Left cardiac atrium (tissue), 4 donors: ENCODE results near the gene ETHE1. TPM values are rescaled to one million over a fixed set of nuclear protein-coding genes. Genes with fewer than 3 reads are reported as not detected.

Experiments used
- ATAC-seq, 2 donors: fragments of 200-7000 bp; cut with Tn5 transposase; one replicate each; pipeline ENCODE4 v1.9.1; 2020; ENCODE audit warnings: mild to moderate bottlenecking in 2 of 2, moderate library complexity in 2 of 2
- DNase-seq: peaks from one replicate; pipeline ENCODE4 v3.0.0-alpha.2; 2020
- intact Hi-C, 2 donors: fragments of 100-400 bp; cut with DNase I; formaldehyde crosslinking; loops; one replicate each; pipeline versions ENCODE4 v1.14.1 to v1.15.1; 2022 to 2023
- total RNA-seq, 2 donors: library from RNA; stranded (reverse); fragmentation: NEBNext Ultra II Directional; extraction: Animal tissue kit (Norgen Biotek cat#: 25700); gene quantifications; one replicate each; pipeline ENCODE4 v1.2.1, GENCODE V29; 2021
- donor health status: DM: no; HTN: yes; CAD: no.
- donor health status: DM: no; HTN: yes; CAD: no; lungs with severe emphysema.
- donor health status: DM: yes; HTN: yes; CAD: no.
- donor health status: Dilated cardiomyopathy.

The ETHE1 gene
- total RNA-seq, 2 donors from 2014 or later, result 13.7 to 17.9 TPM

DNA sequence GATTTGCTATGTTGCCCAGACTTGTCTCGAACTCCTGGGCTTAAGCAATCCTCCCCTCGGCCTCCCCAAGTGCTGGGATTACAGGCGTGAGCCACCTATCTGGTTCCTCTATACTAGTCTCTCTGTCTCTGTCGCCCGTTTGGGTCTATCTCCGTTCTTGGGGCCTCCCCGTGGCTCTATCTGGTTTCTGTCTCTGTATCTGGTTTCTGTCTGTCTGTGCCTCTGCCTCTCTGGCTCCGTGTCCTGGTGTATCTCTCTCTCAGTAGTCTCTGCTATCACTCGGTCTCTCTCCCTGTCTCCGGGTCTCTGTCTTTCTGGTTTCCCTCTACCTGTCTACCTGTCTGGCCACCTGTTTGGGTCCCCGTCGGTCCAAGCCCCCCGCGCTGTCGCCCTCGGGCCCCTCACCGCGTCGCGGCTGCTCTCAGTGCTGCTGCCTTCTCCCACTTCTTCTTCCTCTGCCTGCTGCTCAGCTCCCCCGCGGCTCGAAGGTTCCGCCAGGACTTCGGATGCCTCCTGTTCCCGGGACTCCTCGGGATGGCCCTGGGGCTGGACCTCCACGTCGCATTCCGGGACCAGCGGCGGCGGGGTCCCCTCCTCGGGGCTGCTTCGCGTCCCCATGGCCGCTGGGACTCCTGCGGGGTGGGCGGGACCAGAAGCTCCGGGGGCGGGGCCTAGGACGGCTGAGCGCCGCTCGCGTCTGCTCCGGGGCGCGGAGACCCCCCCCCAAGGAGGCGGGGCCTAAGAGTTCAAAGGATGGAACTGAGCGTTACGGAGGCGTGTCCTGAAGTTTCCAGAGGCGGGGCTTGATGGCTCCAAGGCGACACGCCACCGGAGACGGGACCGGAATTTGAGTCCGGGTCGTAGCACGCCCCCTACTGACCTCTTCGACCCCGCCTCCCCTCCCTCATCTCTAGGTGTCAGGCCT, 23.2 kb downstream of the ETHE1 start:
- ATAC-seq, result peak; percentile 99
- intact Hi-C loops, result no loop called here

GRCh38 chr19:43502419-43502976, 24.5 kb downstream of the ETHE1 start:
- intact Hi-C loops, result no loop called here
- no peak for ATAC-seq
- no peak for DNase-seq

More for the DNA sequence above, 23.2 kb downstream of the ETHE1 start:
- DNase-seq, result peak; percentile 99

DNA sequence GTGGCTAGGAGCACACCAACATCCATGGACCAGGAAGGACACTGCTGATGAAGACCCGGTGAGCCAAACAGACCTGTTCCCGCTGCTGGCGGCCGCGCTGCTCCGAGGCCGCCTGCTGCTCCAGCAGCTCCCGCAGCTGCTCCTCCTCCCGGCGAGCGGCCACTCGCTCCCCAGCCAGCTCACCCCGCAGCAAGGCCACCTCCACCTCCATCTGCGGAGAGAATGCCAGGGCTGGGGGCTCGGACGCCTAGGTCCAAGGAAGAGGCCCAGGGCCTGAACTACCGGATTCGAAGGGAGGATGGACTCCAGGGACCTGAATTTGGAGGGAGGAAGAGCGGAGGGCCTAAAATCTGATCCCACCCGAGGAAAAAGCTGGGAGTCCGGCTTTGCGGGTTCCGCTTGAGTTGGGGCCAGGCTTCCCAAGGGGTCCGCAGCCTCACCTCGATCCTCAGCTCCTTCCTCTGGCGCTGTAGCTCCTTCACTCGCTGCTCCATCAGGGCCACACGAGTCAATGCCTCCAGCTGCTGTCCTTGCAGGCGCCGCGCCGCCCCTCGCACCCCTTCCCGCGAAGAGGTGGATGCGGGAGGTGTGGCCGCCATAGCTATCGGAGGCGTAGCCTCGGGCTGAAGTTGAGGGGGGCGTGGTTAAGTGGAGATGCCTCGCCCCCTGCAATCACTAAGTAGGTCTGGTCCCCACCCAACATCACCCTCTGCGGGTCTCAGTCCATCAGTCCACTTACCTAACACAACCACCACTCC, 25.2 kb downstream of the ETHE1 start:
- peak; percentile 39 for DNase-seq
- intact Hi-C loops, result no loop called here
- ATAC-seq, result no peak

GRCh38 chr19:43499042-43499441, 28.0 kb downstream of the ETHE1 start:
- no peak for DNase-seq
- intact Hi-C loops, result no loop called here
- no peak for ATAC-seq

GRCh38 chr19:43498233-43498842, 28.7 kb downstream of the ETHE1 start:
- DNase-seq (no peak), ATAC-seq (peak; percentile 18 to 77)

DNA sequence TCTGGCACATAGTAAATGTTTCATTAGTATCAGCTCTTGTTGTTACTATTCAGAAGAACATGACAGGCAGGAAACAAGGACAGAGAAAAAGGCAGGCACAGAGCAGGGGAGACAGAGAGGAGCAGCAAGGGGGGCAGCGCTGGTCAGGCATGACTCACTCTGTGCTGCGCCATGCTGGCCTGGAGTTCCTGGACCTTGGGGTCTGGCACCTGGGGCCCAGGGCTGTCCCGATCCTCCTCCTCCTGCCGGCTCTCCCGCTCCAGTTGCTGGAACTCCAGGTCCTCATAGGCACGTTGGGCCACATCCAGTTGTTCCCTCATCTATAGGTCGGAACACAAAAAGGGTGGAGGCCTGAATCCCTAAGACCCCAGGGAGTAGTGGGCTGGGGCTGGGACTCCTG, 30.0 kb downstream of the ETHE1 start:
- intact Hi-C loops, result no loop called here
- DNase-seq (no peak), ATAC-seq (no peak)

More at GRCh38 chr19:43498233-43498842, 28.7 kb downstream of the ETHE1 start:
- intact Hi-C loops, result no loop called here

DNA sequence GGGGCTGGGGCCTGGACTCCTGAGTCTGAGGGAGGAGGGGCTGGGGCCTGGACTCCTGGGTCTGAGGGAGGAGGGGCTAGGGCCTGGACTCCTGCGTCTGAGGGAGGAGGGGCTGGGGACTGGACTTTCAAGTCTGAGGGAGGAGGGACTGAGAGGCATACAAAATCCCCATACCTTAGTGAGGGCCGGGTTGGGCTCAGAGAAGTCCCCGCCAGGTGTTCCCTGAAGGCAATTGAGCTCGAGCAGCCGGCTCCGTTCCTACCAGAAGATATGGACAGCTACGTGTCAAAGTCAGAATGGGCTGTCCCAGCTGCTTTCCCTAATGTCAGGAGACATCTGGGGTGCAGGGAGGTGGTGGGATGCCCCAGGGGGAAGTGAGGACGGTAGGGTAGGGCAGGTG, 31.9 kb downstream of the ETHE1 start:
- no peak for DNase-seq
- no peak for ATAC-seq
- intact Hi-C loops, result no loop called here

DNA sequence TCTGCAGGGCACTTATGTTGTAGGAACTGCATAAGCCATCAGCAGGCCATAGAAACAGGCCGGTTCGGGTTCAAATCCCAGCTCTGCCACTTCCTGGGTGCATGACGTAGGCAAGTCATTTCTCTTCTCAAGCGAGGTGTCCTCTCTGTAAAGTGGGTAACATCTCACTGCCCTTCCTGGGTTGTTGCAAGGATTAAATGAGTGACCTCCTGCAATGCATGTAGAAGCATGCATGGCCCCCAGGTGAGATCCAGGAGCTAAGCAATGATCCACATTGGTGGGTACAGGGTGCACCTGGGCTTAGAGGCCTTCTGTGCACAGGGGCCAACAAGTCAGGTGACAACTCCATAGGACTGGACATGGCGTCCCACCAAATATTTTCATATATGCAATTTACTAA, 36.2 kb downstream of the ETHE1 start:
- intact Hi-C loops, result no loop called here
- DNase-seq (no peak), ATAC-seq (no peak)

GRCh38 chr19:43489979-43490599, 36.9 kb downstream of the ETHE1 start:
- ATAC-seq (no peak), DNase-seq (no peak)
- intact Hi-C loops, result no loop called here

GRCh38 chr19:43489310-43489709, 37.7 kb downstream of the ETHE1 start:
- DNase-seq (no peak), ATAC-seq (peak in 1 of 2 donors; percentile 19)
- intact Hi-C loops, result no loop called here

GRCh38 chr19:43488179-43488578, 38.8 kb downstream of the ETHE1 start:
- no peak for DNase-seq
- no peak for ATAC-seq
- intact Hi-C loops, result no loop called here

DNA sequence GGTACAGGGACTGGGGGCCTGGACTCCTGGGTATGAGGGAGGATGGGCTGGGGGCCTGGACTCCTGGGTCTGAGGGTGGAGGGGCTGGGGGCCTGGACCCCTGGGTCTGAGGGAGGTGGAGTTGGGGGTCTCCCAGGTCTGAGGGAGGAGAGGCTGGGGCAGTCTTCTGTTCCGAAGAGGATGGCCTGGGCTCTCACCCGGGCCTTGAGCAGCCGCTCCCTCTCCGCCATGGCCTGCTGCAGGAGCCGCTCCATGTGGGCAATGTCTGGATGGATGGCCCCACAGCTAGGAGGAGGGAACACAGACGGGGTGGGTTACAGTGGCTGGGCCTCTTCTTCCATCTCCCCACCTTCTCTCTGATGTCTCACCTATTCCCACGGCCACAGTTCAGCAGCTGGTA, 40.6 kb downstream of the ETHE1 start:
- DNase-seq, result no peak
- no peak for ATAC-seq
- intact Hi-C loops, result no loop called here

DNA sequence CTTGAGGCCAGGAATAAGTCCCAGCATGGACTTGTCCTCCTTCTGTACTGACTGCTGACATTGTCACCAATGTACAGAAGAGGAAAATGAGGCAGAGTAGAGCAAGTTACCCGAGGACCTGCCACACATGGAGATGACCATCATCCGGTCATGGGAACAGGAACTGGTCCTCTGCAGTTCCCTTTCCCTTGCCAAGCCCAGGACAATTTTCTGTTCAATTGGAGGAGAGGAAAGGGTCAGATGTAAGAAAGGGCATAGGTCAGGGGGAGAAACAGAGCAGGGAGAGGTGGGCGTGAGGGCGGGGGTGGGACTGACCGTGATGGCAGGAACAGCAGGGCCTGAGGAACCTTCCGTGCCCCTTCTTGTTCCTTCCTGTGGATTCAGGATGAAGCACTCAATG, 41.0 kb downstream of the ETHE1 start:
- intact Hi-C loops, result no loop called here

GRCh38 chr19:43483281-43483680, 43.7 kb downstream of the ETHE1 start:
- no peak for DNase-seq
- intact Hi-C loops, result no loop called here

More for the DNA sequence above, 41.0 kb downstream of the ETHE1 start:
- no peak for DNase-seq
- ATAC-seq, result no peak

GRCh38 chr19:43482193-43482592, 44.8 kb downstream of the ETHE1 start:
- ATAC-seq (no peak), DNase-seq (no peak)
- intact Hi-C loops, result no loop called here

More at GRCh38 chr19:43483281-43483680, 43.7 kb downstream of the ETHE1 start:
- no peak for ATAC-seq

DNA sequence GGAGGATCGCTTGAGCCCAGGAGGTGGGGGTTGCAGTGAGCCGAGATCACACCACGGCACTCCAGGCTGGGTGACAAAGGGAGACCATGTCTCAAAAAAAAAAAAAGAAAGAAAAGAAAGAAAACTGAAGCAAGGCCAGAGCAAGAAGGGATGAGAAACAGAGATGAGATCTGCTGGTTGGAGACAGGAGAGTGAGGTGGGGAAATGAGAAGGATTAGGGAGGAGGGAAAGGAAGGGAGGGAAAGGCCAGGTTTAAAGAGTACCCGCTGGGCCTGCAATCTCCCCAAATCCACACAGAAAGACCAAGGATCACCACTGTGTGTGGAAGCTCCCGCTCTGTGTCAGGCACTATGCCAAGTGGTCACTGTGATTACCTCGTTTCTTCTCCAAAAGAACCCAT, 45.3 kb downstream of the ETHE1 start:
- ATAC-seq, result no peak
- no peak for DNase-seq
- intact Hi-C loops, result no loop called here

DNA sequence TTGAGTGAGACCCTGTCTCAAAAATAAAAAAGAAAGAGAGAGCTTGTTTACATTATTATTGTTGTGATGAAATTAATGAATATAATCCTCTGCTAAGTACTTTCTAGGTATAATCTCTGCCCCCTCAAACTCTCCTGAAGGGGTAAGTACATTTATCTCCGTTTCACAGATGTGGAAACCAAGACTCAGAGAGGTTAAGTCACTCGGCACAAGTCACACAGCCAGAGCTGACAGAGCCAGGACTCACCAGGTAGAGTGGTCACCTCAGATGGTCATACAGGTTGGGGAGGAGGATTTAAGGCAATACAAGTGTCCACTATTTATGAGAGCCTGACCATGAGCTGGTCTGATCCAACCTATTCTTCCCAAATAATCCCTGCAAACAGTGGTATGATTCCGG, 46.4 kb downstream of the ETHE1 start:
- intact Hi-C loops, result no loop called here
- DNase-seq (no peak), ATAC-seq (no peak)

DNA sequence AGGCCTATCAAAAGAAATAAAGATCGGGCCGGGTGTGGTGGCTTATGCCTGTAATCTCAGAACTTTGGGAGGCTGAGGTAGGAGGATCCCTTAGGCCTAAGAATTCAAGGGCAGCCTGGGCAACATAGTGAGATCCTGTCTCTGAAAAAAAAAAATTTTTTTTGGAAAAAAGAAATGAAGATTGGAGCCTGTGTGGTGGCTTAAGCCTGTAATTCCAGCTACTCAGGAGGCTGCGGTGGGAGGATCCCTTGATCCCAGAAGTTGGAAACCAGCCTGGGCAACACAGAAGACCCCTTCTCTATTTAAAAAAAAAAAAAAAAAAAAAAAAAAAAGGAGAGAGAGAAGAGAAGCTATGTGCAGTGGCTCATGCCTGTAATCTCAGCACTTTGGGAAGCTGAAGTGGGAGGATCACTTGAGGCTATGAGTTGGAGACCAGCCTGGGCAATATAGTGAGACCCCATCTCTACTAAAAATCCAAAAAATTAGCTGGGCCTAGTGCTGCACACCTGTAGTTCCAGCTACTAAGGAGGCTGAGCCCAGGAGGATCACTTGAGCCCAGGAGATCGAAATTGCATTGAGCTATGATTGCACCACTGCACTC, 46.9 kb downstream of the ETHE1 start:
- DNase-seq (no peak), ATAC-seq (no peak)
- intact Hi-C loops, result no loop called here

- ATAC-seq (no peak), DNase-seq (no peak)
- intact Hi-C loops, result no loop called here
These were observed 47.8 kb downstream of the ETHE1 start for GRCh38 chr19:43479226-43479625.
